GM12865 (cell line): Measurements from ENCODE around the gene LIFR.

Experiments used
- DNase-seq: peaks from one replicate; pipeline ENCODE4 v3.0.0; 2010; ENCODE audit warnings: low read depth
- H3K4me3 ChIP-seq: 2 replicates; pipeline ENCODE4 v1.5.1; 2011; ENCODE audit warnings: mild to moderate bottlenecking, low read depth, low read length, control low read depth
- TF ChIP-seq, protein P1 (sequence below): IDR thresholded peaks from 2 replicates; pipeline ENCODE4 v1.5.1; 2011; ENCODE audit warnings: low read length, control low read depth, low read depth, inconsistent platforms; ENCODE audit not compliant: insufficient read depth; ENCODE audit errors: missing control alignments

LIFR gene

GRCh38 chr5:38447786-38448185 is 108.7 kb downstream of the LIFR start:
- DNase-seq: no peak
- TF ChIP-seq, protein P1, sequence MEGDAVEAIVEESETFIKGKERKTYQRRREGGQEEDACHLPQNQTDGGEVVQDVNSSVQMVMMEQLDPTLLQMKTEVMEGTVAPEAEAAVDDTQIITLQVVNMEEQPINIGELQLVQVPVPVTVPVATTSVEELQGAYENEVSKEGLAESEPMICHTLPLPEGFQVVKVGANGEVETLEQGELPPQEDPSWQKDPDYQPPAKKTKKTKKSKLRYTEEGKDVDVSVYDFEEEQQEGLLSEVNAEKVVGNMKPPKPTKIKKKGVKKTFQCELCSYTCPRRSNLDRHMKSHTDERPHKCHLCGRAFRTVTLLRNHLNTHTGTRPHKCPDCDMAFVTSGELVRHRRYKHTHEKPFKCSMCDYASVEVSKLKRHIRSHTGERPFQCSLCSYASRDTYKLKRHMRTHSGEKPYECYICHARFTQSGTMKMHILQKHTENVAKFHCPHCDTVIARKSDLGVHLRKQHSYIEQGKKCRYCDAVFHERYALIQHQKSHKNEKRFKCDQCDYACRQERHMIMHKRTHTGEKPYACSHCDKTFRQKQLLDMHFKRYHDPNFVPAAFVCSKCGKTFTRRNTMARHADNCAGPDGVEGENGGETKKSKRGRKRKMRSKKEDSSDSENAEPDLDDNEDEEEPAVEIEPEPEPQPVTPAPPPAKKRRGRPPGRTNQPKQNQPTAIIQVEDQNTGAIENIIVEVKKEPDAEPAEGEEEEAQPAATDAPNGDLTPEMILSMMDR: no peak
- no peak overlapping the region for H3K4me3 ChIP-seq

DNA sequence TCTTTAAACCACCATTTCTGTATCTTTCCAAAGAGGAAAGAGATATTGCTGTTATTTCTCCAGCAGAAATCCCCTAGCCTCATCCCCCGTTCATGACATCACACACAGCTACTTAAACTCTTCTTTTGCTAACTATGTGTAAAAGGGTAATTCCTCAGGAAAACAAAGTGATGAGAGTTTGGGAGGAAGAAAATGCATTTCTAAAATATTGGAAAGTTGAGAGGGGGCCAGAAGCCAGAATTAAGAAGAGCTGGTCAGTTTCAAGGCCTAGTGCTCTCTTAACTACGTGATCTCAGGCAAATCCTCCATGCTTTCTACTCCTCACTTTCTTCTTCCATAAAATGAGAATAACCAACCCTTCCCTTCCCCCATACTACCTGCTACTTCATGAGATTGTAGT is 109.4 kb downstream of the LIFR start:
- TF ChIP-seq, protein P1: no peak
- no peak for DNase-seq
- H3K4me3 ChIP-seq: no peak overlapping the region

GRCh38 chr5:38446029-38446522 is 110.4 kb downstream of the LIFR start:
- H3K4me3 ChIP-seq: no peak overlapping the region
- no peak for DNase-seq
- TF ChIP-seq, protein P1: no peak

- no peak overlapping the region for H3K4me3 ChIP-seq
- DNase-seq: no peak
- TF ChIP-seq, protein P1: no peak
These were observed 110.9 kb downstream of the LIFR start for GRCh38 chr5:38445374-38446028.

GRCh38 chr5:38443390-38443789 is 113.1 kb downstream of the LIFR start:
- TF ChIP-seq, protein P1: no peak
- DNase-seq: no peak
- H3K4me3 ChIP-seq: no peak overlapping the region

- no peak overlapping the region for H3K4me3 ChIP-seq
- TF ChIP-seq, protein P1: no peak
- DNase-seq: no peak
These were observed 114.2 kb downstream of the LIFR start for GRCh38 chr5:38442247-38442573.
